22Rv1 (cell line): Measurements from ENCODE around the gene VGLL4.

Experiments used
- ZFX ChIP-seq: fragments of 450-650 bp; IDR thresholded peaks from 2 replicates; pipeline ENCODE4 v1.6.1; 2017; ENCODE audit warnings: antibody characterized with exemption, borderline replicate concordance
- TF ChIP-seq, protein P1 (sequence below): fragments of 450-650 bp; IDR thresholded peaks from 2 replicates; pipeline ENCODE4 v1.5.1; 2017; ENCODE audit warnings: mild to moderate bottlenecking

- TF ChIP-seq, protein P1, sequence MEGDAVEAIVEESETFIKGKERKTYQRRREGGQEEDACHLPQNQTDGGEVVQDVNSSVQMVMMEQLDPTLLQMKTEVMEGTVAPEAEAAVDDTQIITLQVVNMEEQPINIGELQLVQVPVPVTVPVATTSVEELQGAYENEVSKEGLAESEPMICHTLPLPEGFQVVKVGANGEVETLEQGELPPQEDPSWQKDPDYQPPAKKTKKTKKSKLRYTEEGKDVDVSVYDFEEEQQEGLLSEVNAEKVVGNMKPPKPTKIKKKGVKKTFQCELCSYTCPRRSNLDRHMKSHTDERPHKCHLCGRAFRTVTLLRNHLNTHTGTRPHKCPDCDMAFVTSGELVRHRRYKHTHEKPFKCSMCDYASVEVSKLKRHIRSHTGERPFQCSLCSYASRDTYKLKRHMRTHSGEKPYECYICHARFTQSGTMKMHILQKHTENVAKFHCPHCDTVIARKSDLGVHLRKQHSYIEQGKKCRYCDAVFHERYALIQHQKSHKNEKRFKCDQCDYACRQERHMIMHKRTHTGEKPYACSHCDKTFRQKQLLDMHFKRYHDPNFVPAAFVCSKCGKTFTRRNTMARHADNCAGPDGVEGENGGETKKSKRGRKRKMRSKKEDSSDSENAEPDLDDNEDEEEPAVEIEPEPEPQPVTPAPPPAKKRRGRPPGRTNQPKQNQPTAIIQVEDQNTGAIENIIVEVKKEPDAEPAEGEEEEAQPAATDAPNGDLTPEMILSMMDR: no peak
- no peak for TF ChIP-seq ZFX
These were observed 29.7 kb downstream of the VGLL4 start for GRCh38 chr3:11613851-11614487.
